Measurements from ENCODE around the gene TRAPPC3.

- TF ChIP-seq CTCF (conservative IDR thresholded peaks at IDR 0.05; ENCODE audit: low read depth, low read length) (no peak), EZH2 (IDR thresholded peaks at IDR 0.05; ENCODE audit: borderline replicate concordance, low read depth, low read length, poor library complexity, severe bottlenecking) (no peak)
Observed at GRCh38 chr1:36149973-36150295, 648 bp upstream of the TRAPPC3 start.
